GM12878 (cell line): Measurements from ENCODE around the gene NEK8. TPM values are rescaled to one million over a fixed set of nuclear protein-coding genes. Genes with fewer than 3 reads are reported as not detected.

Source experiments
- CBX3 ChIP-seq: fragments of 200-600 bp; sonication (generic); IDR thresholded peaks from 2 replicates; pipeline ENCODE4 v1.6.1; 2016; ENCODE audit warnings: low read depth, borderline replicate concordance
- POLR2AphosphoS5 ChIP-seq: IDR thresholded peaks from 2 replicates; pipeline ENCODE4 v1.6.1; 2011; ENCODE audit warnings: mild to moderate bottlenecking, low read length, inconsistent platforms
- SKIL ChIP-seq: fragments of 450-650 bp; IDR thresholded peaks from 2 replicates; pipeline ENCODE4 v1.6.1; 2017; ENCODE audit warnings: mild to moderate bottlenecking, low read depth, inconsistent platforms; ENCODE audit not compliant: poor library complexity, severe bottlenecking
- SMC3 ChIP-seq: IDR thresholded peaks from 2 replicates; pipeline ENCODE4 v1.6.1; 2011; ENCODE audit warnings: low read length, improper control_type of control experiment, borderline replicate concordance
- polyA plus RNA-seq, 11 experiments: library from polyadenylated mRNA; depleted of rRNA in 4 of 11; unstranded in 6 of 11; stranded (reverse) in 5 of 11; fragments of >200 nt; fragmentation: Nextera tagmentation in 4 of 11; fragmentation: Illumina TruSeq in 1 of 11; extraction: Ambion mirVana in 4 of 11; extraction: Trizol in 1 of 11; gene quantifications; 1 replicate in 1 of 11; 2 replicates in 10 of 11; pipeline versions ENCODE4 v1.2.1 to v1.2.3, GENCODE V29; 2011 to 2016; ENCODE audit warnings: inconsistent platforms in 2 of 11, missing spikeins in 2 of 11, low read depth in 1 of 11
- total RNA-seq, 4 experiments: library from RNA; depleted of rRNA in 3 of 4; stranded (reverse); fragments of >200 nt in 3 of 4; fragmentation: Illumina TruSeq in 1 of 4; extraction: Trizol in 1 of 4; gene quantifications; 2 replicates each; pipeline versions ENCODE4 v1.2.1 to v1.2.3, GENCODE V29; 2013 to 2021
- TF ChIP-seq, protein P1 (sequence below): IDR thresholded peaks from 2 replicates; pipeline ENCODE4 v1.6.1; 2012; ENCODE audit warnings: improper control_type of control experiment, low read depth, low read length; ENCODE audit not compliant: insufficient replicate concordance
- TF ChIP-seq, protein P2 (sequence below): fragments of 450-650 bp; IDR thresholded peaks from 2 replicates; pipeline ENCODE4 v1.6.1; 2017; ENCODE audit warnings: mild to moderate bottlenecking
- TF ChIP-seq, protein P3 (sequence below): fragments of 450-650 bp; IDR thresholded peaks from 2 replicates; pipeline ENCODE4 v1.6.1; 2017; ENCODE audit warnings: borderline replicate concordance

Gene NEK8
- total and polyA plus RNA-seq, 10 of the 15 experiments (the other 5 are each of a cell fraction or from before 2014, with no cell fraction given): 2.3 to 14.3 (median 9.4) TPM

GRCh38 chr17:28763804-28764266 lies 35.2 kb downstream of the NEK8 start (continued):
- TF ChIP-seq, protein P1, sequence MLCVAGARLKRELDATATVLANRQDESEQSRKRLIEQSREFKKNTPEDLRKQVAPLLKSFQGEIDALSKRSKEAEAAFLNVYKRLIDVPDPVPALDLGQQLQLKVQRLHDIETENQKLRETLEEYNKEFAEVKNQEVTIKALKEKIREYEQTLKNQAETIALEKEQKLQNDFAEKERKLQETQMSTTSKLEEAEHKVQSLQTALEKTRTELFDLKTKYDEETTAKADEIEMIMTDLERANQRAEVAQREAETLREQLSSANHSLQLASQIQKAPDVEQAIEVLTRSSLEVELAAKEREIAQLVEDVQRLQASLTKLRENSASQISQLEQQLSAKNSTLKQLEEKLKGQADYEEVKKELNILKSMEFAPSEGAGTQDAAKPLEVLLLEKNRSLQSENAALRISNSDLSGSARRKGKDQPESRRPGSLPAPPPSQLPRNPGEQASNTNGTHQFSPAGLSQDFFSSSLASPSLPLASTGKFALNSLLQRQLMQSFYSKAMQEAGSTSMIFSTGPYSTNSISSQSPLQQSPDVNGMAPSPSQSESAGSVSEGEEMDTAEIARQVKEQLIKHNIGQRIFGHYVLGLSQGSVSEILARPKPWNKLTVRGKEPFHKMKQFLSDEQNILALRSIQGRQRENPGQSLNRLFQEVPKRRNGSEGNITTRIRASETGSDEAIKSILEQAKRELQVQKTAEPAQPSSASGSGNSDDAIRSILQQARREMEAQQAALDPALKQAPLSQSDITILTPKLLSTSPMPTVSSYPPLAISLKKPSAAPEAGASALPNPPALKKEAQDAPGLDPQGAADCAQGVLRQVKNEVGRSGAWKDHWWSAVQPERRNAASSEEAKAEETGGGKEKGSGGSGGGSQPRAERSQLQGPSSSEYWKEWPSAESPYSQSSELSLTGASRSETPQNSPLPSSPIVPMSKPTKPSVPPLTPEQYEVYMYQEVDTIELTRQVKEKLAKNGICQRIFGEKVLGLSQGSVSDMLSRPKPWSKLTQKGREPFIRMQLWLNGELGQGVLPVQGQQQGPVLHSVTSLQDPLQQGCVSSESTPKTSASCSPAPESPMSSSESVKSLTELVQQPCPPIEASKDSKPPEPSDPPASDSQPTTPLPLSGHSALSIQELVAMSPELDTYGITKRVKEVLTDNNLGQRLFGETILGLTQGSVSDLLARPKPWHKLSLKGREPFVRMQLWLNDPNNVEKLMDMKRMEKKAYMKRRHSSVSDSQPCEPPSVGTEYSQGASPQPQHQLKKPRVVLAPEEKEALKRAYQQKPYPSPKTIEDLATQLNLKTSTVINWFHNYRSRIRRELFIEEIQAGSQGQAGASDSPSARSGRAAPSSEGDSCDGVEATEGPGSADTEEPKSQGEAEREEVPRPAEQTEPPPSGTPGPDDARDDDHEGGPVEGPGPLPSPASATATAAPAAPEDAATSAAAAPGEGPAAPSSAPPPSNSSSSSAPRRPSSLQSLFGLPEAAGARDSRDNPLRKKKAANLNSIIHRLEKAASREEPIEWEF: no peak
- TF ChIP-seq, protein P2, sequence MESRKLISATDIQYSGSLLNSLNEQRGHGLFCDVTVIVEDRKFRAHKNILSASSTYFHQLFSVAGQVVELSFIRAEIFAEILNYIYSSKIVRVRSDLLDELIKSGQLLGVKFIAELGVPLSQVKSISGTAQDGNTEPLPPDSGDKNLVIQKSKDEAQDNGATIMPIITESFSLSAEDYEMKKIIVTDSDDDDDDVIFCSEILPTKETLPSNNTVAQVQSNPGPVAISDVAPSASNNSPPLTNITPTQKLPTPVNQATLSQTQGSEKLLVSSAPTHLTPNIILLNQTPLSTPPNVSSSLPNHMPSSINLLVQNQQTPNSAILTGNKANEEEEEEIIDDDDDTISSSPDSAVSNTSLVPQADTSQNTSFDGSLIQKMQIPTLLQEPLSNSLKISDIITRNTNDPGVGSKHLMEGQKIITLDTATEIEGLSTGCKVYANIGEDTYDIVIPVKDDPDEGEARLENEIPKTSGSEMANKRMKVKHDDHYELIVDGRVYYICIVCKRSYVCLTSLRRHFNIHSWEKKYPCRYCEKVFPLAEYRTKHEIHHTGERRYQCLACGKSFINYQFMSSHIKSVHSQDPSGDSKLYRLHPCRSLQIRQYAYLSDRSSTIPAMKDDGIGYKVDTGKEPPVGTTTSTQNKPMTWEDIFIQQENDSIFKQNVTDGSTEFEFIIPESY: 0 out of 2 replicates have a peak, but pooled peaks have one; percentile 2
- TF ChIP-seq CBX3: no peak
- peak; percentile 76; the same call in 1 of the 2 replicates for TF ChIP-seq SMC3
- TF ChIP-seq POLR2AphosphoS5: no peak
- TF ChIP-seq SKIL: peak; percentile 57
- TF ChIP-seq, protein P3, sequence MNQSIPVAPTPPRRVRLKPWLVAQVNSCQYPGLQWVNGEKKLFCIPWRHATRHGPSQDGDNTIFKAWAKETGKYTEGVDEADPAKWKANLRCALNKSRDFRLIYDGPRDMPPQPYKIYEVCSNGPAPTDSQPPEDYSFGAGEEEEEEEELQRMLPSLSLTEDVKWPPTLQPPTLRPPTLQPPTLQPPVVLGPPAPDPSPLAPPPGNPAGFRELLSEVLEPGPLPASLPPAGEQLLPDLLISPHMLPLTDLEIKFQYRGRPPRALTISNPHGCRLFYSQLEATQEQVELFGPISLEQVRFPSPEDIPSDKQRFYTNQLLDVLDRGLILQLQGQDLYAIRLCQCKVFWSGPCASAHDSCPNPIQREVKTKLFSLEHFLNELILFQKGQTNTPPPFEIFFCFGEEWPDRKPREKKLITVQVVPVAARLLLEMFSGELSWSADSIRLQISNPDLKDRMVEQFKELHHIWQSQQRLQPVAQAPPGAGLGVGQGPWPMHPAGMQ: no peak
- TF ChIP-seq, all 136 proteins: peak for 7
